AG04450 (cell line): ENCODE results near the gene PTPRT. TPM values are rescaled to one million over a fixed set of nuclear protein-coding genes. Genes with fewer than 3 reads are reported as not detected.
A peak's percentile ranks its signal among the peaks of the same experiment; 100 is the strongest.

Source experiments
- CTCF ChIA-PET: fragments of 300-600, 350-600 bp; formaldehyde crosslinking; extraction: SDS; loops from one replicate; lab custom pipeline; 2022; ENCODE audit warnings: antibody characterized with exemption, inconsistent platforms; lab: Charles Lee
- POLR2A ChIA-PET: fragments of 350-600 bp; formaldehyde crosslinking; extraction: SDS; loops from one replicate; lab custom pipeline; 2021; ENCODE audit warnings: antibody characterized with exemption, inconsistent platforms; lab: Yijun Ruan, JAX
- DNase-seq: peaks from one replicate; pipeline ENCODE4 v3.0.0-alpha.2; 2011; ENCODE audit warnings: low read depth, low spot score
- H3K27ac ChIP-seq: one replicate; pipeline ENCODE4 v1.5.1; 2012; ENCODE audit warnings: low read depth, low read length, control low read depth
- H3K27me3 ChIP-seq: one replicate; pipeline ENCODE4 v1.6.0; 2012; ENCODE audit warnings: low read length; ENCODE audit not compliant: control insufficient read depth, insufficient read depth
- H3K4me3 ChIP-seq: 2 replicates; pipeline ENCODE4 v1.5.1; 2011; ENCODE audit warnings: mild to moderate bottlenecking, low read depth, low read length, control low read depth
- H3K9me3 ChIP-seq: 2 replicates; pipeline ENCODE4 v1.5.1; 2012; ENCODE audit warnings: low read length; ENCODE audit not compliant: control insufficient read depth, insufficient read depth
- CTCF ChIP-seq: IDR thresholded peaks from 2 replicates; pipeline ENCODE4 v1.5.1; 2011; ENCODE audit warnings: low read depth, low read length, control low read depth, inconsistent platforms
- polyA plus RNA-seq: library from polyadenylated mRNA; depleted of rRNA; stranded (reverse); fragments of >200 nt; gene quantifications from 2 replicates; pipeline ENCODE4 v1.2.3, GENCODE V29; 2011

PTPRT gene
- polyA plus RNA-seq, 1 experiment: not detected

GRCh38 chr20:43205699-43206098 is 16.0 kb upstream of the PTPRT start:
- CTCF ChIA-PET: no interaction called here
- no peak overlapping the region for H3K27ac ChIP-seq
- no peak for DNase-seq
- peak; percentile 6; the same call in 1 of the 2 replicates for TF ChIP-seq CTCF
- POLR2A ChIA-PET: no interaction called here
- no peak overlapping the region for H3K4me3 ChIP-seq
- no peaks in the 10 kb centered on the region for H3K27me3 ChIP-seq
- no peaks in the 10 kb centered on the region for H3K9me3 ChIP-seq

- H3K27me3 ChIP-seq: no peaks in the 10 kb centered on the region
- ChIA-PET CTCF (no interaction called here), POLR2A (no interaction called here)
- H3K27ac ChIP-seq: no peak overlapping the region
- DNase-seq: no peak
- no peak overlapping the region for H3K4me3 ChIP-seq
- TF ChIP-seq CTCF: no peak
- no peaks in the 10 kb centered on the region for H3K9me3 ChIP-seq
These were observed 12.4 kb upstream of the PTPRT start for GRCh38 chr20:43202100-43202499.

GRCh38 chr20:43198607-43199006 is 8.9 kb upstream of the PTPRT start:
- POLR2A ChIA-PET: no interaction called here
- Histone ChIP-seq H3K27me3 (no peaks in the 10 kb centered on the region), H3K27ac (no peak overlapping the region), H3K4me3 (no peak overlapping the region), H3K9me3 (no peaks in the 10 kb centered on the region)
- CTCF ChIA-PET: interaction anchor here (1.0 kb wide), 1 partner anchor 11 kb away, joined by 3 read pairs; no protein-coding TSS in a partner anchor
- no peak for DNase-seq
- TF ChIP-seq CTCF: no peak

- TF ChIP-seq CTCF: no peak
- no peak for DNase-seq
- CTCF ChIA-PET: no interaction called here
- H3K27ac ChIP-seq: no peak overlapping the region
- POLR2A ChIA-PET: no interaction called here
- H3K9me3 ChIP-seq: no peaks in the 10 kb centered on the region
- no peaks in the 10 kb centered on the region for H3K27me3 ChIP-seq
- H3K4me3 ChIP-seq: no peak overlapping the region
These were observed 6.5 kb upstream of the PTPRT start for GRCh38 chr20:43196243-43196642.

- DNase-seq: no peak
- POLR2A ChIA-PET: no interaction called here
- Histone ChIP-seq H3K27ac (no peak overlapping the region), H3K9me3 (no peaks in the 10 kb centered on the region), H3K4me3 (no peak overlapping the region), H3K27me3 (peaks cover 4% of the 10 kb centered on the region)
- CTCF ChIA-PET: no interaction called here
- TF ChIP-seq CTCF: no peak
These were observed 4.4 kb upstream of the PTPRT start for GRCh38 chr20:43194137-43194536.
